Measurements from ENCODE around the gene FSTL3. TPM values are rescaled to one million over a fixed set of nuclear protein-coding genes. Genes with fewer than 3 reads are reported as not detected.

FSTL3 gene
- total and polyA plus RNA-seq, 3 donors from 2014 or later = 98.6 to 397 (median 343) TPM

GRCh38 chr19:651991-652390 is 24.2 kb upstream of the FSTL3 start:
- no peak for DNase-seq
- Histone ChIP-seq H3K4me3 (no peak overlapping the region), H3K9me3 (no peaks in the 10 kb centered on the region), H3K4me1 (no peaks in the 10 kb centered on the region), H3K27me3 (no peaks in the 10 kb centered on the region), H3K27ac (no peak overlapping the region), H3K36me3 (ENCODE audit: low read depth, missing control alignments) (no peaks in the 10 kb centered on the region)
- TF ChIP-seq CTCF (IDR thresholded peaks at IDR 0.05) = no peak
- no peak for TF ChIP-seq POLR2A (IDR thresholded peaks at IDR 0.05)
- WGBS, 2 donors = 89 to 93% methylated on average over 15 to 23 of the region's 24 CpGs
- intact Hi-C loops (cut with DNase I; ENCODE audit: low total_unique reads) = no loop called here

DNA sequence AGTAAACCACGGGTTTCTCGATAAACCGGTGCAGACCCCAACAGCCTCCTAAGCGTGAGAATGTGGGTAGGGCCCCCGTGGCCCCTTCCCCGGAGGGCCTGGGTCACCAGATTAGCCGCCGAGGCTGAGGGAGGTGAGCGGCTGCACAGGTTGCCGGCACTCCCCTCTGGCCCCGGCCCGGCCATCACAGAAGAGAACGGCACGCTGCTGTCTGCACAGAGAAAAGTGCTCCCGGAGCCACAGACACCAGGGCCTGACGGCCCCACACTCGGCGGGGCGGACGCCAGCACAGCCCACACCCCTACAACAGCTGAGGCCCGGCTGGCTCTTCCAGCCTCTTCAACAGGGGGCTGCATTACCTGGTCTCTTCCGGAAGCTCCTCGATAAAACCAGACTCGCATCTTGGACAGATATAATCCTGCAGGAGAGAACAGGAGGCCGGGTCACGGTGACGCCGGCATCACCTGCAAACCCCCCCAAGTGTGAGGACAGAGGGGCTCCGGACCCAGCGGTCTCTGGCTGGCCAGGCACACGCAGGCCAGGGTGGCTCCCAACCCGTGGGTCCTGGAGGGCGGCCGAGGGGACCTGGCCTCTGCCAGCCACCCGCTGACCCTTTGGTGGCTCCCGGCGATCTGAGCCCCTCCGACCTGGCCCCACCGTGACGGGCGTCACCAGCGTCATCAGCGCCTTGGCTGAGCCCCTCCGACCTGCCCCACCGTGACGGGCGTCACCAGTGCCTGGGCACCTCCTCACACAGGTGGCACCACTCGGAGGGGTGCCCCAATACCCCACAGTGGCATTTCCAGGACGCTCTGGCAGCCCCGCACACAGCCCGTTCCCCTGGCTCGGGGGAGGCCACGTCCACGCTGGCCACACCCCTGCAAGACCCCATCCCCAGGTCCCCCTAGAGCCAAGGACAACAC is 23.5 kb upstream of the FSTL3 start:
- WGBS, 2 donors = 92 to 94% methylated on average over 25 to 54 of the region's 54 CpGs
- TF ChIP-seq POLR2A (IDR thresholded peaks at IDR 0.05) (no peak), CTCF (IDR thresholded peaks at IDR 0.05) (no peak)
- H3K27me3 ChIP-seq = no peaks in the 10 kb centered on the region
- no peak overlapping the region for H3K4me3 ChIP-seq
- no peak for DNase-seq
- no peaks in the 10 kb centered on the region for H3K36me3 ChIP-seq (ENCODE audit: low read depth, missing control alignments)
- H3K27ac ChIP-seq = no peak overlapping the region
- H3K9me3 ChIP-seq = no peaks in the 10 kb centered on the region
- peaks cover 7% of the 10 kb centered on the region for H3K4me1 ChIP-seq
- intact Hi-C loops (cut with DNase I; ENCODE audit: low total_unique reads) = no loop called here

GRCh38 chr19:653425-653824 is 22.8 kb upstream of the FSTL3 start:
- intact Hi-C loops (cut with DNase I; ENCODE audit: low total_unique reads) = no loop called here
- TF ChIP-seq CTCF (IDR thresholded peaks at IDR 0.05) (no peak), POLR2A (IDR thresholded peaks at IDR 0.05) (no peak)
- peaks cover 12% of the 10 kb centered on the region for H3K4me1 ChIP-seq
- no peak overlapping the region for H3K4me3 ChIP-seq
- H3K36me3 ChIP-seq (ENCODE audit: low read depth, missing control alignments) = no peaks in the 10 kb centered on the region
- 87 to 93% methylated on average over 15 to 17 of the region's 17 CpGs for WGBS, 2 donors
- H3K27ac ChIP-seq = no peak overlapping the region
- no peak for DNase-seq
- H3K27me3 ChIP-seq = no peaks in the 10 kb centered on the region
- no peaks in the 10 kb centered on the region for H3K9me3 ChIP-seq

- WGBS, 2 donors = 73 to 79% methylated on average over 12 to 17 of the region's 17 CpGs
- Histone ChIP-seq H3K36me3 (ENCODE audit: low read depth, missing control alignments) (no peaks in the 10 kb centered on the region), H3K27ac (no peak overlapping the region)
These were observed 20.5 kb upstream of the FSTL3 start for GRCh38 chr19:655691-656090.

More at GRCh38 chr19:655691-656090, 20.5 kb upstream of the FSTL3 start:
- Histone ChIP-seq H3K4me1 (peaks cover 31% of the 10 kb centered on the region), H3K4me3 (no peak overlapping the region), H3K9me3 (no peaks in the 10 kb centered on the region), H3K27me3 (no peaks in the 10 kb centered on the region)
- TF ChIP-seq CTCF (IDR thresholded peaks at IDR 0.05) = no peak
- TF ChIP-seq POLR2A (IDR thresholded peaks at IDR 0.05) = no peak
- intact Hi-C loops (cut with DNase I; ENCODE audit: low total_unique reads) = no loop called here
- no peak for DNase-seq

Measured in testis (tissue), 3 donors.